ENCODE results near the gene TTC38. TPM values are rescaled to one million over a fixed set of nuclear protein-coding genes. Genes with fewer than 3 reads are reported as not detected.

TTC38 gene
- total RNA-seq, 1 donor from 2014 or later: 24.1 TPM

DNA sequence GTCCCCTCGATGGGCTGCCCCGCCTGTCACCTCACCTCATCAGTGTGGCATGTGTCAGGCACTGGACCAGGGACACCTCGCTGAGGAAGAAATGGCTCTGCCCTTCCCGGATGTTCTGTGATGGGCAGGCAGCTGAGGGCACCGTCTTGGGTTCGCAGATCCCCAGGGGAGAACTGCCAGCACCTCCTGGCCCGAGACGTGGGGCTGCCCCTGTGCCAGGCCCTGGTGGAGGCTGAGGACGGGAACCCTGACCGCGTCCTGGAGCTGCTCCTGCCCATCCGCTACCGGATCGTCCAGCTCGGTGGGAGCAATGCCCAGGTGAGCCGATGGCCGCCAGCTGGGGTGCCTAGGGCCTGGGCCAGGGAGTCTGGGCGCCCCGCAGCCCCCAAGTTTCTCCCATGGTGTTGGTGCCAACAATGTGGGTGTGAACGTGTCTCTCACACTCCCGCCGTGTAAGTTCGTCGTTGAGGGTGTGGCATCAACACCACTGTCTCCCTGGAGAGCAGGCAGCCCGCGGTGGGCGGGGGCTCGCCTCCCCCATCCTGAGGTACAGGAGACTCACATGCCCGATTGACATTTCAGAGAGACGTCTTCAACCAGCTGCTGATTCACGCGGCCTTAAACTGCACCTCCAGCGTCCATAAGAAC lies 21.6 kb downstream of the TTC38 start:
- peak; percentile 46 for DNase-seq

DNA sequence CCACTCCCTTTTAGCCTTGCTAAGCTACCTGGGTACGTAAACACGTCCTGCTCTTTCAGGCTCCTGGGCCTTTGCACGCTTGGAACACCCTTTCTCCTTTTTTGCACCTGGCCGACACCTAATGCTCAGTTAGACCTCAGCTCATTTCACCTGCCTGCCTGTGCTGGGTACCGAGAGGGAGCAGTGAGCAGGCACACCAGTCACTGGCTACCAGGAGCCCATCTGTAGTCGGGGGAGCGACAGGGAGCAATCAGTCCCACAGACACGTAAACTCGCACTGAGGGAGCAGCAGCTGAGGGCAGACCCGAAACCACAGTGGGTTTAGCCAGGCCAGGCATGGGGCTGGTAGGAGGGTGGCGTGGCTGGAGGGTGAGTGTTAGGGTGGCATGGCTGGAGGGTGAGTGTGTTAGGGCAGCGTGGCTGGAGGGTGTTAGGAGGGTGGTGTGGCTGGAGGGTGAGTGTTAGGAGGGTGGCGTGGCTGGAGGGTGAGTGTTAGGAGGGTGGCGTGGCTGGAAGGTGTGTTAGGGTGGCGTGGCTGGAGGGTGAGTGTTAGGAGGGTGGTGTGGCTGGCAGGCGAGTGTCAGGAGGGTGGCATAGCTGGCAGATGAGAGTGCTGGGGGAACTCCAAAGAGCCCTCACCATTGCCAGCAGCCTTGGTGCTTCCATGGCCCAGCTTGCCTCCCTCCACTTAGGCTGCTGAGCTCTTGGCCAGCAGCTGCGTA lies 22.5 kb downstream of the TTC38 start:
- DNase-seq (peak; percentile 71), ATAC-seq (ENCODE audit: poor library complexity) (peak; percentile 73)
- intact Hi-C loops (cut with DNase I): no loop called here

More for the DNA sequence above, 21.6 kb downstream of the TTC38 start:
- ATAC-seq (ENCODE audit: poor library complexity): peak; percentile 4
- intact Hi-C loops (cut with DNase I): no loop called here

DNA sequence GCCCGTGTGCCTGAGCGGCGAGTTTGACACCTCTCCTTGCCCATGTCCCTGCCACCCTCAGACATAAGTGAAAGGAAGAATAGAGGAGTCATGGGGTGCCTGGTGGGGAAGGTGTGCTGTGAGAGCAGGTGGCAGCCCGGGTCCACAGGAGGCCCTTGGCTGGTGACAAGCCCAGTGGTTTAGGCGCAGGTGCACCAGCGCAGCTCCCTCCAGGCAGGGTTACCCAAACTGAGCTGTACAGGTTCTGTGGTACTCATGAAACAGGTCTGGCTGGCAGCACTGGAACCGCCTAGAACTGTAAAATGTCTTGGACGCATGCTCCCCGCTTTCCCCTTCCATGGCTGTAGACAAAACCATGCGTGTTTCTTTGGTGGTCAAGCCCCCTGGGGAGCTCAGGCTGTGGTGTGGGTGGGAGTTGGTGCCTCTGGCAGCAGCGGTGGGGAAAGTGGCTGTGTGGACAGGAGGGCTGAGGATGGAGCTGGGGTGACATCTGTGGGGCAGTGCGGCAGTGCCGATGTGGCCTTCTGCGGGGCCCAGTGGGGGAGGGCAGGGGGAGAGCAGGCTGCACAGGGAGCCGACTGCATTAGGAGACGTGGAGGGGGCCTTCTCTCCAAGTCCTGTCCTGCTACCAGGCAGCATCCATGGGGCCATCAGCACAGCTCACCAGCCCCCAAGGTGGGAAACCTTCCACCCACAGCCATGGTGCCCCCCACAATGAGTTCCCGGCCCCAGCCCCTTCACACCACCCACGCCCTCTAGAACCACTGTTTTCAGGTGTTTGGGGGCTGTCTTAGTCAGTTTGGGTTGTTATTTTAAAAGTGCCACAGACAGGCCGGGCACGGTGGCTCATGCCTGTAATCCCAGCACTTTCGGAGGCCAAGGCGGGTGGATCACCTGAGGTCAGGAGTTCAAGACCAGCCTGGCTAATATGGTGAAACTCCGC lies 23.3 kb downstream of the TTC38 start:
- intact Hi-C loops (cut with DNase I): no loop called here

DNA sequence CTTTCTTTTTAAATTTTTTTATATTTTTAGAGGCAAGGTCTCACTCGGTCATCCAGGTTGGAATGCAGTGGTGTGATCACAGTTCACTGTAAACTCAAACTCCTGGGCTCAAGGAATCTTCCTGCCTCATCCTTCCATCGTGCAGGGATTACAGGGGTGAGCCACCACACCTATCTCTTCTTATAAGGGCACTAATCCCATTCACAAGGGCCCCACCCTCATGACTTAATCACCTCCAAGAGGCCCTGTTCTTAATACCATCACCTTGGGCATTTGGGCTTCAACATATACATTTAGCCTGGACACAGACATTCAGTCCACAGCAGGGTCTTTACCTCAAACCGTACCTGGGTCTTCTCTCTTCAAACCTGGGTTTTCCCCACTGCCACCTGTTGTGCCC lies 24.4 kb downstream of the TTC38 start:
- intact Hi-C loops (cut with DNase I): no loop called here
- ATAC-seq (ENCODE audit: poor library complexity) (no peak), DNase-seq (no peak)

More for the DNA sequence above, 23.3 kb downstream of the TTC38 start:
- ATAC-seq (ENCODE audit: poor library complexity): no peak
- peak; percentile 30 for DNase-seq

DNA sequence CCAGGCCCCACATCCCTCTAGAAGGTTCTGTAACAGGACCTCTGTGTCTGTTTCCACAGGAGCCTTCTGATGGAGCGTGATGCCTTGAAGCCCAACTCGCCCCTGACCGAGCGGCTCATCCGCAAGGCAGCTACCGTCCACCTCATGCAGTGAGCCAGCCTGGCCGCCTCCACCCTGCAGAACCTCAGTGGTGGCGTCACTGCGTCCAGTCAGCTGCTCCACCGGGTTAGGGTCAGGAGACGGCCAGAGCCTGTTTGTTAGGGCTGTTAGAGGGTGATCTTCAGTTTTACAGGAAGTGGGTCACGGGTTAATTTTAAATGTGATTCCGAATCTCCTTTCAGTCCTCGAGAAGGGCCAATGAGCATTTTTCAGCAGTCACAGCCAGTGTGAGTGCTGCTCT lies 24.9 kb downstream of the TTC38 start:
- intact Hi-C loops (cut with DNase I): no loop called here
- ATAC-seq (ENCODE audit: poor library complexity) (no peak), DNase-seq (peak; percentile 42)

DNA sequence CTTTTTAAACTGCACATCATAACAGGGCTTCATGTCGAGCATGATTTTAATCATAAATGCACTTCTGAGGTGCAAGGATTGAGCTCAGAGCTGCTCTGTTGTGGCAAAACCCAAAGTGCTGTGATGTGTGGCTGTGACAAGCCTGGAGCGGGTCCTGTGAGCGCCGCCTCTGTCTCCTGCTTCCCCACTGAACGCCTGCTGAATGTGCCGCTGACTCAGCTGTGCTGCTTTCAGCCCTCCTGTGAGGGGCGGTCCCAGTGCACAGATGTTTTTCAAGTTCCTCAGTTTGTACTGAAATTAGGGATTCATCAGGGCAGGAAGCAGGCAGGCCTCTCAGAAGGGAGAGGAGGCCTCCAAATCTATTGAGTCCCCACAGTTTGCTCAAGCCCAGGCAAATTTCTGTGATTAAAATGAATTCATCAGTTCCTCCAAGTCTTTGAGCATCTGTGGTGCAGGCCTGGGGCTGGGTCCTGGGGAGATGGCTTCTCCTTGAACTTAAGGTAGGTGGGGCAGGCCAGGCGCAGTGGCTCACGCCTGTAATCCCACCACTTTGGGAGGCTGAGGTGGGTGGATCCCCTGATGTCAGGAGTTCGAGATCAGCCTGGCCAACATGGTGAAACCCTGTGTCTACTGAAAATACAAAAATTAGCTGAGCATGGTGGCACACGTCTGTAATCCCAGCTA lies 25.9 kb downstream of the TTC38 start:
- ATAC-seq (ENCODE audit: poor library complexity) (no peak), DNase-seq (peak; percentile 78)
- intact Hi-C loops (cut with DNase I): no loop called here

DNA sequence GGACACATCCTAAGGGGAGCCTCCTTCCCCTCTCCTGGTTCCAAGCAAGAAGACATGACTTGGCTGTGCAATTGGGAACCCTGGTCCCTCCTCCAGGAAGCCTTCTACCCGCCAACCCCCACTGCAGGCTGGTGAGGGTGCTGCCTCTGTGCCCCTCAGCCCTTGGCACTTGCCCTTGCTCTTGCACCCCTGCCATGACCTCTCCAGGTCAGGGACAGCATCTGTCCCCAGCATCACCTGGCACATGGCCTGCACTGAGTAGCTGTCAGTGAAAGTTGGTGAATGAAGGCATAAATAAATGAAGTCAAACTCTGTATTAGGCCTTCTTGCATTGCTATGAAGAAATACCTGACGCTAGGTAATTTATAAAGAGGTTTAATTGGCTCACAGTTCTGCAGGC lies 27.0 kb downstream of the TTC38 start:
- ATAC-seq (ENCODE audit: poor library complexity): no peak
- peak; percentile 30 for DNase-seq
- intact Hi-C loops (cut with DNase I): loop anchor here (5.0 kb wide), 2 partner anchors 147 to 172 kb away; no protein-coding TSS in a partner anchor

DNA sequence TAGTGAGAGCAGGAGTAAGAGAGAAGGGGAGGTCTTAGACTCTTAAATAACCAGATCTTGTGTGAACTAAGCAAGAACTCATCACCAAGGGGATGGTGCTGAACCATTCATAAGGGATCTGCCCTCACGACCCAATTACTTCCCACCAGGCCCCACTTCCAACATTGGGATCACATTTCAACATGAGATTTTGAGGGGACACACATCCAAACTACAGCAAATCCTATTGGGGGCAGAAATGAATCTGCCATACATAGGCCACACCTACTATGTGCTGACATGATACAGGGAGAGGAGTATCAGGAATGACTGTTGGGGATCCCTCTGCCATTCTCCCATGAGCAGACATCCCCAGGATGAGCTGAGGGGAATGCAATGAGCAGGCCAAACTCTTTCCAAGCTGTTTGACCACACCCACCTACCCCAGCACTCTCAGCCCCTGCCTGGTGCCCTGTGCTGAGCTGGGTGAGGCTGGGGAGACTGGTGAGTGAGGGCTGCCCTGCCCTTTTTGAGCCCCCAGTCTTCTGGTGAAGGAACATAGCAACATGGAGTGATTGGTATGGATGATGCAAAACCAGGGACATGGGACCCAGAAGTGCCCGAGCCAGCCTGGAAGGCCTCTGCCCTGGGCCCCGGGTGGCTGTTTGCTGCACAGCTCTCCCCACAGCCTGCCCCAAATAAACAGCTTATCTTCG lies 27.6 kb downstream of the TTC38 start:
- ATAC-seq (ENCODE audit: poor library complexity): no peak
- intact Hi-C loops (cut with DNase I): loop anchor here (5.0 kb wide), 2 partner anchors 148 to 173 kb away; no protein-coding TSS in a partner anchor
- peak; percentile 31 for DNase-seq

DNA sequence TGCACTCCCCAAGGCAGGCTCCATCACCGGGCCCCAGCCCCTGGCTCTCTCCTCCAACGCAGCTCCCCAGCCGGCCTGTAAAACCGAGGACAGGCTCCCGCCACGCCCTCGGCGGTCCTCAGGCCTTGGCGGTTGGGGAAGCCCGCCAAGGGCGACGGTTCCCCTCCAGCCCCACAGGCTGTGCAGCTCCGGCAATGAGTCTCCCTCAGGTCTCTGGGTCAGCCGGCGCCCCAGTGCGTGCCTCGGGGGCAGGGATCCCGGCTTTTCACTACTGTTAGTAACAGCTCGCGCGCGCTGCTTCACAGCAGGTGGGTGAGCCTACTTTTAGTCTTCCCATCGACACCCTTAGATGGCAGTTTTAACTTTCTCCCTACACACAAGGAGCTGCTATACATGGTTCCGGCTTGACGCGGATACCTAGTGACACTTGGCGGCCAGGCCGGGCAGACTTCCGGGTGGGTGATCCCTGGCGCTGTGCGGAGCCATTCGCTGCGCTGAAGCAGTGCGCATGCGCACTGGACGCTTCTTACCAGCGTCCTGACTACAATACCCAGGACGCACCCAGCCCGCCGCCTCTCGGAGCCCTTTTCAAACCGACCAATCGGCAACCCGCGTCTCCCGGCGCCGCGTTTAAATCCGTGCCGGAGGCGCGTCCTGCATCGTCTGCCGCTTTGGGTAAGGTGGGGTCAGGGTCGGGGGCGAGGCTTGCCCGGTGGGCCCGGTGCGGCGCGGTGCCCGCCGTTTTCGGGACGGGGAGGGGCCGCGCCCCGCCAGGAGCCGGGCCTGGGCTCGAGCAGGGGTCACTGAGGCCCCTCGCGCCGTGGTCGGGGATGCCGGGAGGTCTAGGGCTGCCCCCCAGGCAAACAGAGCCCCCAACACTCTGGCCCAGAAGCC lies 28.7 kb downstream of the TTC38 start, which contains the start of gene GTSE1:
Gene GTSE1 (plus strand): TSS at position 614 of the 894 bp plus-strand sequence. CDS start 531 bp downstream, outside the sequence.
- ATAC-seq (ENCODE audit: poor library complexity): peak; percentile 98
- intact Hi-C loops (cut with DNase I): loop anchor here (5.0 kb wide), 2 partner anchors 149 to 174 kb away; no protein-coding TSS in a partner anchor

DNA sequence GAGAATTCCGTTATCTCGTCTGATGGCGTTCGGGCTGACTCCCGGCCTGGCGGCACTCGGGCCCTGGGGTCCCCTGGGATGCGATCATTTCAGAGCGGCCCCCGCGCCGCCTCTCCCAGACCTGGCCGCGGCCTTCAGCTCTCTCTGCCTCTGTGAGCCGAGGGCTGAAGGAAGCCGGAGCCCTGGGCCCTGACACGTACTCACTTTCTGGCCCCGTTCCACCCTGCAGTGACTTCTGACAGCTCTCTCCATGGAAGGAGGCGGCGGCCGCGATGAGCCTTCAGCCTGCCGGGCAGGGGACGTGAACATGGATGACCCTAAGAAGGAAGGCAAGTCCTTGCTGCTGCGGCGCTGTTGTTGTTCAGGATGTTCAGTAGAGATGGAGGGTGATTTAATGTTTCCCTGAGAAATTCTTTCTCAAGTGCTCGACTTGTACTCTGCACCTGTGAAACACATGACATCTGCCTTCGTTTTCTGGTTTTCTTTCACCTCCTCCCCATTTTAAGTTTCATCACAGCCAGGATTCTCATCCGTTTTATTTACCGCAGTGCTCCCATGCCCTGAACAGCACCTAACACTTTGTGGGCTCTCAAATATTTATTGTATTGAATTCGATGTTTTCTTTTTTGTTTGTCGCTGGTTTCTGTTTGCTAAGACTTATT lies 29.5 kb downstream of the TTC38 start:
- intact Hi-C loops (cut with DNase I): loop anchor here (5.0 kb wide), 2 partner anchors 150 to 175 kb away; no protein-coding TSS in a partner anchor
- peak; percentile 57 for DNase-seq
- peak; percentile 2 for ATAC-seq (ENCODE audit: poor library complexity)

More for the DNA sequence above, 28.7 kb downstream of the TTC38 start, which contains the start of gene GTSE1:
- DNase-seq: peak; percentile 100

DNA sequence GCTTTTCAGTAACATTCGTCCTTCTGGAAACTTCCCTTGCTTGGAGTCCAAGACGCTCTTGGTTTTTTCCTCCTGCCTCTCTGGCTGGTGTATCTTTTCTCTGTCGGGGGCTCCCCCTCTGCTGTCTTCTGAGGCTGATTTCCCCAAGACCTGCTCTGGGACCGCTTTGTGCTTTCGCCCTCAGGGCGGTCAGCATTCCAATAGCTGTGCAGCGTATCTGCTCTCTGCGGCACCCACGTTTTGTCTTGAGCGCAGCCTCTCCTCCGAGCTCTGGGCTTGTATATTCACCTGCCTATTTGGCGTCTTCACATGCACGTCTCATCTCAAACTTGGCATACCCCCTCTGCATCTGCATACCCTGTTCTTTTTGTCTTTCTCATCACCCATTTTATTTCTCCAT lies 31.3 kb downstream of the TTC38 start:
- intact Hi-C loops (cut with DNase I): loop anchor here (5.0 kb wide), 2 partner anchors 152 to 177 kb away; no protein-coding TSS in a partner anchor

DNA sequence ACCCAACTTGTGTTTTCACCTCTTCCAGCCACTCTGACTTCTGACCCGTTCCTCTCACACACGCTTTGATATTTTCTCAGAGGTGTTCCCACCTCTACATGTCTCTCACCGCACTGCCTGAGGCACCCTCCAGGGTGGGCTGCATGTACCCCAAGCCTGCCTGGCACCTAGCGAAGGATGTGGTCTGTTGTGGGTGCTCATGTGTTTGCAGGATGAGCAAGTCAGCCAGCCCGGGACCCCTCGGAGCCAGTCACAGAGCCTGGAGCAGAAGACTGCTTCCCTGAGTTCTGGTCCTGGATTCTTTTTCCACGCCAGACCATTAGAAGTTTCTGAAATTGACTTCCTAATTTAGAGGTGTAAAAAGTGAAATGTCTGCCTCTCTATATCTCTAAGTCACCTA lies 32.7 kb downstream of the TTC38 start:
- ATAC-seq (ENCODE audit: poor library complexity) (no peak), DNase-seq (peak; percentile 31)
- intact Hi-C loops (cut with DNase I): no loop called here

More for the DNA sequence above, 31.3 kb downstream of the TTC38 start:
- DNase-seq (peak; percentile 8), ATAC-seq (ENCODE audit: poor library complexity) (no peak)

DNA sequence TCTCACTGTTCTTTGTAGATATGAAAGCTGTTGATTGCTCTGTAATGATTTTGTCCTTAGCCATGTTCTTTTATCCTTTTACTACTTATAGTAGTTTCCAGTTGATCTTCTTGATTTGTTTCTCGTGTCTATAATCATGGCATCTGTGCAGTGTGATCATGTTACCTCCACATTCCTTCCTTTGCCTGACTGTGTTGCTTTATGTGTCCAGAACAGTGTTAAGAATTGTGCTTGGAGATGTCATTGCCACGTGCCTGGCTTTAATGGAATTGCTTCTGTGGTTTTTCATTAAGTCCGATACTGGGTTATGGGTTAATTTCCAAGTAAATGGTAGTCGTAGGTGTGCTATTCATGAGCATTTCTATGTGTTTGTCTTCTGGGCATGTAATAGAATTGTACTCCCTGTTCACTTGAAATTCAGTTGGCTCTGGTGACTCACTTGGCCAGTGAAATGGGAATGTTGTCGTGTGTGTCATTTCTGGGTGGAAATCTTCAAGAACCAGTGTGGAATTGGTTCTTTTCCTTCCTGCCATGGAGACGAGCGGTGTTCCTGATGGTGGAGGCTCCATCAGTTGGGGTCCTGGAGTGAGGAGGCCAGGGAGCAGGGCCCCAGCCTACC lies 35.6 kb downstream of the TTC38 start:
- intact Hi-C loops (cut with DNase I): no loop called here
- ATAC-seq (ENCODE audit: poor library complexity) (no peak), DNase-seq (no peak)

DNA sequence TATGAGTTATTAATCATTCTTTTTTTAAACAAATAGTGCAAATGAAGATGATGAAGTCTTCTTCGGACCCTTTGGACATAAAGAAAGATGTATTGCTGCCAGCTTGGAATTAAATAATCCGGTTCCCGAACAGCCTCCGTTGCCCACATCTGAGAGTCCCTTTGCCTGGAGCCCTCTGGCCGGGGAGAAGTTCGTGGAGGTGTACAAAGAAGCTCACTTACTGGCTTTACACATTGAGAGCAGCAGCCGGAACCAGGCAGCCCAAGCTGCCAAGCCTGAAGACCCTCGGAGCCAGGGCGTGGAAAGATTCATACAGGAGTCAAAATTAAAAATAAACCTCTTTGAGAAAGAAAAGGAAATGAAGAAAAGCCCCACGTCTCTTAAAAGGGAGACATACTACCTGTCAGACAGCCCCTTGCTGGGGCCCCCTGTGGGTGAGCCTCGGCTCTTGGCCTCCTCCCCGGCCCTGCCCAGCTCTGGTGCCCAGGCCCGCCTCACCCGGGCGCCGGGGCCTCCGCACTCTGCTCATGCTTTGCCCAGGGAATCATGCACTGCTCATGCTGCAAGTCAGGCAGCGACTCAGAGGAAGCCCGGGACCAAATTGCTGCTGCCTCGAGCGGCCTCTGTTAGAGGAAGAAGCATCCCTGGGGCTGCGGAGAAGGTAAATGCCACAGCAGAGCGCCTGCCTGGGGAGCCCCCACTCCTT lies 40.6 kb downstream of the TTC38 start:
- intact Hi-C loops (cut with DNase I): no loop called here
- ATAC-seq (ENCODE audit: poor library complexity): peak; percentile 26
- peak; percentile 20 for DNase-seq

DNA sequence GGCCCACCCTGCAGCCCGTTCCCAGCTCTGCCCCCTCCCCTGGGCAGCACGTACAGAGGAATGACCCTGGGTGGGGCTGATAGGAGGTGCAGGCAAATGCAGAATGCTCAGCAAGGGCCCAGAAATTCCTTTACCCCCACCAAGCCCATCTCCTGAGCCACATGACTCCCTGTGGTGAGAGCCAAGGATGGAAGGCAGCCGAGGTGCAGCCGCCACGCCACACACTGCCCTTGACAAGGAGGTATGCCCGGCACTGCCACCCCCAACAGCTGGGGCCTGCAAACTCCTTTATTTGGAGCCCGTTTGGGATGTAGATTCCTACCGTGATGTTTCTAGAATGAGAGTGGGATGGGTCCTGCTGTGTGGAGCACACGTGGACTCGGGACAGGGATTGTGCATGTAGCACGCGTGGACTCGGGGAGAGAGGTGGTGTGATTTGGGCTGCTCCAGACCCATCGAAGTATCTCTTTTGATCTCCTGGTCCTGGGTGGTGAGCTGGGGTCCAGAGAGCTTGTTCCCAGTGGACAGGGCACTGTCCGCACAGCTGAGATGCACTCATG lies 41.8 kb downstream of the TTC38 start:
- DNase-seq (peak; percentile 58), ATAC-seq (ENCODE audit: poor library complexity) (peak; percentile 89)
- intact Hi-C loops (cut with DNase I): no loop called here

Measured in Right ventricle myocardium superior (tissue), 1 donor.